Coronary artery (tissue), 2 donors: Measurements from ENCODE around the gene RAB8A.

Experiments
- DNase-seq: peaks from one replicate; pipeline ENCODE4 v3.0.0-alpha.2; 2017; ENCODE audit warnings: low spot score
- H3K27ac ChIP-seq, 2 donors: fragments of 200-600 bp; sonication (generic); one replicate each; pipeline ENCODE4 v1.5.1; 2016 to 2019
- H3K4me3 ChIP-seq: fragments of 200-600 bp; sonication (generic); 2 replicates; pipeline ENCODE4 v1.5.1; 2016; ENCODE audit warnings: mild to moderate bottlenecking, moderate library complexity
- CTCF ChIP-seq: fragments of 200-600 bp; sonication (generic); IDR thresholded peaks from one replicate; pipeline ENCODE4 v1.5.1; 2019; ENCODE audit warnings: antibody characterized with exemption

RAB8A gene

GRCh38 chr19:16089010-16089846, 22.5 kb upstream of the RAB8A start:
- no peak for TF ChIP-seq CTCF
- peak overlapping the region in 1 of 2 donors; percentile 63 for H3K27ac ChIP-seq
- no peak overlapping the region for H3K4me3 ChIP-seq
- DNase-seq, result no peak

GRCh38 chr19:16091546-16092475, 19.9 kb upstream of the RAB8A start:
- TF ChIP-seq CTCF, result no peak
- peak overlapping the region in 1 of 2 donors; percentile 17 for H3K27ac ChIP-seq
- no peak for DNase-seq
- H3K4me3 ChIP-seq, result no peak overlapping the region

GRCh38 chr19:16094360-16095070, 17.2 kb upstream of the RAB8A start:
- no peak for DNase-seq
- TF ChIP-seq CTCF, result no peak
- Histone ChIP-seq H3K4me3 (no peak overlapping the region), H3K27ac (peak overlapping the region; percentile 29 to 82)

- no peak for TF ChIP-seq CTCF
- Histone ChIP-seq H3K27ac (peak overlapping the region; percentile 29 to 82), H3K4me3 (no peak overlapping the region)
- no peak for DNase-seq
Observed at GRCh38 chr19:16095071-16095571, 16.6 kb upstream of the RAB8A start.

- no peak for TF ChIP-seq CTCF
- H3K27ac ChIP-seq, result peak overlapping the region in 1 of 2 donors; percentile 68
- H3K4me3 ChIP-seq, result no peak overlapping the region
- DNase-seq, result no peak
Observed at GRCh38 chr19:16096280-16096855, 15.3 kb upstream of the RAB8A start.

- no peak for DNase-seq
- Histone ChIP-seq H3K27ac (peak overlapping the region in 1 of 2 donors; percentile 56), H3K4me3 (no peak overlapping the region)
- no peak for TF ChIP-seq CTCF
Observed at GRCh38 chr19:16098416-16098768, 13.3 kb upstream of the RAB8A start.
